ENCODE results near the gene JMJD7.

- TF ChIP-seq GLIS3 (CRISPR knock-in tag; IDR thresholded peaks at IDR 0.05), result peak; percentile 13; the same call in 1 of the 2 replicates
- no peak for TF ChIP-seq TOX (CRISPR knock-in tag; IDR thresholded peaks at IDR 0.05; ENCODE audit: borderline replicate concordance)
- TF ChIP-seq ZFP30 (CRISPR knock-in tag; IDR thresholded peaks at IDR 0.05), result no peak
- TF ChIP-seq TCF4 (CRISPR knock-in tag; IDR thresholded peaks at IDR 0.05; ENCODE audit: borderline replicate concordance), result no peak
- 0 out of 2 replicates have a peak, but pooled peaks have one; percentile 55 for TF ChIP-seq ZNF8 (CRISPR knock-in tag; IDR thresholded peaks at IDR 0.05)
- TF ChIP-seq CREB5 (CRISPR knock-in tag; IDR thresholded peaks at IDR 0.05; ENCODE audit: low read depth), result no peak
Measured at GRCh38 chr15:41827880-41828806, at the start of gene JMJD7.
